ENCODE results near the gene OR2F1. TPM values are rescaled to one million over a fixed set of nuclear protein-coding genes. Genes with fewer than 3 reads are reported as not detected.
"Not testable (repeated sequence)": the region's sequence is repeated elsewhere in the genome, so short reads cannot be mapped to it uniquely, and the experiment has no call there.

The OR2F1 gene
- total RNA-seq, 1 donor from 2014 or later = not detected

DNA sequence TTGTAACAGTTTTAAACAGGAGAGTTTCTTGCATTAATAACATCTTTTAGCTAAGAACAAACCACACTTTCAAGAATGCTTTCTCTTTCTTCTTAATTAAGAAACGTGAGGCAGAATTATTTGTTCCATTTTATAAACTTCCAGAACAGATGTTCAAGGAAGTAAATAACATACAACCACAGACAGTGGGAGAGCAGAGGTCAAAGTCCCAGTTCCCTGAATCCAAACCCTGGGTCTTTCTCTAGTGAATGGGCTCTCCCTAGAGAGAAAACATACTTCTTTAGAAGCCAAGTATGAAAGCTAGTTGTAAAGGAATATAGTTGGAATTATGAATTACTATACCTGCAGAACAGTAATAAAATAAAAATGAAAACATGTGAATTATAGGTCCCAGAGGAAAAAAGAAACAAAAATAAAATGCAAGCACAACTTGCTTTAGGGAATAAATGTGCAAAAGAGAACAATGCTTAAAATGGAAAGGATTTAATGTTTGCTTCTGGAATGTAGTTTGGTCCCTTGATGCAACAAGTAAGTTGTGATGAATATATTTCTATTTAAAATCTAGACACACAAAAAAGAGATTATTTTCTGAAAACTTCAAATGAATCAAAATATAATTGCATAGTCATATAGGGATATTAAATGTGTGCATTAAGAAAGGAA is 51.5 kb downstream of the OR2F1 start:
- DNase-seq (ENCODE audit: low read depth in 2 of 2) = no peak

GRCh38 chr7:144006692-144007042 is 52.0 kb downstream of the OR2F1 start:
- DNase-seq (ENCODE audit: low read depth in 2 of 2) = no peak

DNA sequence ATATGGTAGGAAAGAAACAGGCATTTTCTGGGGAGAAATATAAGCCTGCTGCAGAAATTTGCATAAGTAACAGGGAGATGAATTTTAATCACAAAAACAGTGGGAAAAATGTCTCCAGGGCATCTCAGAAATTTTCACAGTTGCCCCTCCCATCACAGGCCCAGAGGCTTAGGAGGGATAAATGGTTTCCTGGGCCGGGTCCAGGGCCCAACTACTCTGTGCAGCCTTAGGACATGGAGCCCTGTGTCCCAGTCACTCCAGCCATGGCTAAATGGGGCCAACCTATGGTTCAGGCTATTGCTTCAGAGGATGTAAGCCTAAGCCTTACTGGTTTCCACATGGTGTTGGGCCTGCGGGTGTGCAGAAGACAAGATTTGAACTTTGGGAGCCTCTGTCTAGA is 54.7 kb downstream of the OR2F1 start:
- no peak for DNase-seq (ENCODE audit: low read depth in 2 of 2)

DNA sequence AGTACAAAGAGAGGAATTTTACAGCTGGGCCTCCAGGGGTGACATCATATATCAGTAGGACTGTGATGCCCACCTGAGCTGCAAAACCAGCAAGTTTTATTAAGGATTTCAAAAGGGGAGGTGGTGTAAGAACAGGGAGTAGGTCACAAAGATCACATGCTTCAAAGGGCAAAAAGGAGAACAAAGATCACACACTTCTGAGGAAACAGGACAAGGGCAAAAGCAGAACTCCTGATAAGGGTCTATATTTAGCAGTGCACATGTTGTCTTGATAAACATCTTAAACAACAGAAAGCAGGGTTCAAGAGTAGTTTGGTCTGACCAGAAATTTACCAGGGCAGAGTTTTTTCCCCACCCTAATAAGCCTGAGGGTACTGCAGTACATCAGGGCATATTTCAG is 55.4 kb downstream of the OR2F1 start:
- not testable (repeated sequence) for DNase-seq (ENCODE audit: low read depth in 2 of 2)

GRCh38 chr7:144010821-144011220 is 56.2 kb downstream of the OR2F1 start:
- not testable (repeated sequence) for DNase-seq (ENCODE audit: low read depth in 2 of 2)

DNA sequence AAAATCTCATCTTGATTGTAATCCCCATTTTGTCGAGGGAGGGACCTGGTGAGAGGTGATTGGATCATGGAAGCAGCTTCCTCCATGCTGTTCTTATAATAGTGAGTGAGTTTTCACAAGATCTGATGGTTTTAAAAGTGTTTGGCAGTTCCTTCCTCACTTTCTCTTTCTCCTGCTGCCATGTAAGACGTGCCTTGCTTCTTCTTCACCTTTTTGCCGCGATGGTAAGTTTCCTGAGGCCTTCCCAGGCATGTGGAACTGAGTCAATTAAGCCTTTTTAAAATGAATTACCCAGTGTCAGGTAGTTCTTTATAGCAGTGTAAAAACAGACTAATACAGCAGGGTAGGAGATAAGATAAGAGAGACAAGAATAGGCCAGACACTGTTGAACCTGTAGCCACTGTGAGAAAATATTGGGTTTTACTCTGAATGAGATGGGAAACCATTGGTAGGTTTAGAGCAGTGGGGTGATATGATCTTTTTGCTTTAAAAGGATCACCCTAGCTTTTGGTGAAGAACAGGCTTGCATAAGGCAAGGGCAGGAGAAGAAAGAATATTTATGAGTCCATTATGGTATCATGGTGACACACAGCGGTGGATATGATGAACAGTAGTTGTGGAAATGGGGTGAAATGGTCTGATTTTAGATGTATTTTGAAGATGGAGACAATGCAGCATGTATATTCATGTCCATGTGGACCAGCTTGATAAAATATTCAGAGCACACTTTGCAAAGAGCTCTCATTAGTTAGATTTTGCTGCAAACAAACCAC is 57.0 kb downstream of the OR2F1 start:
- DNase-seq (ENCODE audit: low read depth in 2 of 2) = peak in 1 of 2 donors; percentile 22

Other genes with a start within 250 kb of the OR2F1 start
- under 0.01 TPM in 2 replicates for gene CTAGE6, start 197.1 kb upstream of the OR2F1 start, total RNA-seq
- gene TCAF1, start 52.7 kb upstream of the OR2F1 start, total RNA-seq = 32.7 and 41.2 TPM in 2 replicates
- not detected in 2 replicates for gene OR2F2, start 19.6 kb upstream of the OR2F1 start, total RNA-seq
- not detected in 2 replicates for gene OR6B1, start 45.5 kb downstream of the OR2F1 start, total RNA-seq
- gene OR2A5, start 94.1 kb downstream of the OR2F1 start, total RNA-seq = not detected in 2 replicates
- gene OR2A25, start 115.0 kb downstream of the OR2F1 start, total RNA-seq = not detected in 2 replicates
- gene OR2A12, start 131.4 kb downstream of the OR2F1 start, total RNA-seq = not detected in 2 replicates
- gene OR2A2, start 154.7 kb downstream of the OR2F1 start, total RNA-seq = not detected in 2 replicates
- gene OR2A14, start 168.3 kb downstream of the OR2F1 start, total RNA-seq = not detected in 2 replicates
- 0.13 TPM in 1 of 2 replicates, not detected in the other for gene CTAGE4, start 228.6 kb downstream of the OR2F1 start, total RNA-seq
- gene ARHGEF35, start 241.0 kb downstream of the OR2F1 start, total RNA-seq = 0.13 TPM in 2 replicates